GM19328 (cell line): ENCODE results near the gene CPNE4.

ENCODE experiments used
- ATAC-seq: cut with Tn5 transposase; IDR thresholded peaks from one replicate; pipeline ENCODE4 v1.9.1; 2021; ENCODE audit warnings: mild to moderate bottlenecking, moderate library complexity; ENCODE audit not compliant: unreplicated experiment

The CPNE4 gene

GRCh38 chr3:131549340-131549739 is 485.5 kb downstream of the CPNE4 start:
- no peak for ATAC-seq

GRCh38 chr3:131547585-131547984 is 487.2 kb downstream of the CPNE4 start:
- no peak for ATAC-seq

- ATAC-seq, result no peak
Observed at GRCh38 chr3:131546441-131546840, 488.4 kb downstream of the CPNE4 start.

GRCh38 chr3:131544557-131544956 is 490.3 kb downstream of the CPNE4 start:
- ATAC-seq, result no peak

GRCh38 chr3:131543714-131544113 is 491.1 kb downstream of the CPNE4 start:
- no peak for ATAC-seq

GRCh38 chr3:131541288-131541687 is 493.5 kb downstream of the CPNE4 start:
- ATAC-seq, result no peak

- ATAC-seq, result no peak
Observed at GRCh38 chr3:131540821-131541220, 494.0 kb downstream of the CPNE4 start.

- ATAC-seq, result no peak
Observed at GRCh38 chr3:131540143-131540542, 494.7 kb downstream of the CPNE4 start.

GRCh38 chr3:131538968-131539367 is 495.8 kb downstream of the CPNE4 start:
- no peak for ATAC-seq

- ATAC-seq, result no peak
Observed at GRCh38 chr3:131537531-131537930, 497.3 kb downstream of the CPNE4 start.

GRCh38 chr3:131535596-131535995 is 499.2 kb downstream of the CPNE4 start:
- ATAC-seq, result no peak

GRCh38 chr3:131535131-131535530 is 499.7 kb downstream of the CPNE4 start:
- no peak for ATAC-seq

GRCh38 chr3:131532645-131533044 is 502.2 kb downstream of the CPNE4 start:
- no peak for ATAC-seq

- ATAC-seq, result no peak
Observed at GRCh38 chr3:131530843-131531242, 504.0 kb downstream of the CPNE4 start.

- ATAC-seq, result no peak
Observed at GRCh38 chr3:131530388-131530787, 504.4 kb downstream of the CPNE4 start.

- no peak for ATAC-seq
Observed at GRCh38 chr3:131526801-131527347, 507.9 kb downstream of the CPNE4 start.

GRCh38 chr3:131518680-131519079 is 516.1 kb downstream of the CPNE4 start:
- ATAC-seq, result no peak

GRCh38 chr3:131505421-131505820 is 529.4 kb downstream of the CPNE4 start:
- ATAC-seq, result no peak

GRCh38 chr3:131503320-131503635 is 531.5 kb downstream of the CPNE4 start:
- ATAC-seq, result no peak

GRCh38 chr3:131502530-131503319 is 532.1 kb downstream of the CPNE4 start, which contains the start of gene MRPL3:
Gene MRPL3 (minus strand): TSS chr3:131502971. CDS start chr3:131502821, 150 bp downstream.
- peak; percentile 96 for ATAC-seq

- no peak for ATAC-seq
Observed at GRCh38 chr3:131501949-131502348, 532.9 kb downstream of the CPNE4 start.

- ATAC-seq, result no peak
Observed at GRCh38 chr3:131494706-131495105, 540.1 kb downstream of the CPNE4 start.

- ATAC-seq, result no peak
Observed at GRCh38 chr3:131491775-131492174, 543.0 kb downstream of the CPNE4 start.
